CD8-positive, alpha-beta memory T cell (primary cell): ENCODE results near the gene CACNA1C. TPM values are rescaled to one million over a fixed set of nuclear protein-coding genes. Genes with fewer than 3 reads are reported as not detected.

Experiments used
- CTCF ChIA-PET: fragments of 350-600 bp; sonication (Branson Sonifier 250); formaldehyde crosslinking; loops from one replicate; lab custom pipeline; 2021; ENCODE audit warnings: antibody characterized with exemption; lab: Charles Lee
- POLR2A ChIA-PET: fragments of 350-600 bp; sonication (Branson Sonifier 250); formaldehyde crosslinking; loops from one replicate; lab custom pipeline; 2021; ENCODE audit warnings: antibody characterized with exemption; lab: Charles Lee
- DNase-seq, 5 donors: peaks; one replicate each; pipeline versions ENCODE4 v3.0.0 to v3.0.0-alpha.2; 2020 to 2022; ENCODE audit warnings: mixed read lengths in 1 of 5
- H3K27ac ChIP-seq: one replicate; pipeline ENCODE4 v1.7.0; 2013; ENCODE audit warnings: low read depth, mild to moderate bottlenecking, low read length, moderate library complexity
- H3K27me3 ChIP-seq: 2 replicates; pipeline ENCODE4 v1.7.0; 2013; ENCODE audit warnings: low read length, mild to moderate bottlenecking; ENCODE audit not compliant: insufficient read depth, poor library complexity, severe bottlenecking
- H3K36me3 ChIP-seq: 2 replicates; pipeline ENCODE4 v1.7.0; 2013; ENCODE audit warnings: mild to moderate bottlenecking, low read length, moderate library complexity; ENCODE audit not compliant: insufficient read depth
- H3K4me1 ChIP-seq: 2 replicates; pipeline ENCODE4 v1.7.0; 2013; ENCODE audit warnings: mild to moderate bottlenecking, low read length, moderate library complexity; ENCODE audit not compliant: insufficient read depth
- H3K4me3 ChIP-seq: 2 replicates; pipeline ENCODE4 v1.7.0; 2013; ENCODE audit warnings: mild to moderate bottlenecking, low read length
- H3K9me3 ChIP-seq: 2 replicates; pipeline ENCODE4 v1.7.0; 2013; ENCODE audit warnings: mild to moderate bottlenecking, low read length
- H3K27ac Mint-ChIP-seq, 8 donors: one replicate each; pipeline ENCODE4 v1.8.0; 2020 to 2021; ENCODE audit warnings: mixed read lengths in 8 of 8, mild to moderate bottlenecking in 6 of 8, inconsistent platforms in 3 of 8, moderate library complexity in 3 of 8
- H3K27me3 Mint-ChIP-seq, 2 donors: one replicate each; pipeline ENCODE4 v1.8.0; 2020 to 2021; ENCODE audit warnings: mixed read lengths in 2 of 2, mild to moderate bottlenecking in 1 of 2, moderate library complexity in 1 of 2
- H3K36me3 Mint-ChIP-seq, 3 donors: one replicate each; pipeline ENCODE4 v1.8.0; 2020 to 2021; ENCODE audit warnings: mixed read lengths in 3 of 3, inconsistent platforms in 1 of 3, mild to moderate bottlenecking in 1 of 3
- H3K4me1 Mint-ChIP-seq, 3 donors: one replicate each; pipeline ENCODE4 v1.8.0; 2020 to 2021; ENCODE audit warnings: mixed read lengths in 3 of 3, inconsistent platforms in 1 of 3, mild to moderate bottlenecking in 1 of 3
- H3K4me3 Mint-ChIP-seq, 7 donors: one replicate each; pipeline ENCODE4 v1.8.0; 2020 to 2021; ENCODE audit warnings: mixed read lengths in 7 of 7, mild to moderate bottlenecking in 6 of 7, moderate library complexity in 4 of 7, inconsistent platforms in 2 of 7
- H3K9me3 Mint-ChIP-seq, 5 donors: one replicate each; pipeline ENCODE4 v1.8.0; 2020 to 2022; ENCODE audit warnings: mixed read lengths in 5 of 5, mild to moderate bottlenecking in 3 of 5, moderate library complexity in 2 of 5, inconsistent platforms in 1 of 5
- polyA plus RNA-seq: library from polyadenylated mRNA; unstranded; fragments of 300-500 nt; fragmentation: Illumina TruSeq; gene quantifications from one replicate; pipeline ENCODE4 v1.2.3, GENCODE V29; 2021
- total RNA-seq, 2 experiments: library from RNA; stranded (reverse); gene quantifications; one replicate each; pipeline ENCODE4 v1.2.3, GENCODE V29; 2021

Gene CACNA1C
- total and polyA plus RNA-seq, 3 experiments from 2014 or later = 0.04 to 0.10 (median 0.04) TPM

- no peak overlapping the region for H3K4me3 Mint-ChIP-seq
- H3K27ac ChIP-seq = no peak overlapping the region
- H3K4me3 ChIP-seq = no peak overlapping the region
- no peak overlapping the region for H3K27ac Mint-ChIP-seq
- ChIA-PET CTCF (no interaction called here), POLR2A (no interaction called here)
- no peaks in the 10 kb centered on the region for H3K4me1 ChIP-seq
- H3K27me3 ChIP-seq = no peaks in the 10 kb centered on the region
- H3K4me1 Mint-ChIP-seq = no peaks in the 10 kb centered on the region
- H3K27me3 Mint-ChIP-seq = peaks cover 1 to 11% of the 10 kb centered on the region in 2 donors
- no peaks in the 10 kb centered on the region for H3K9me3 Mint-ChIP-seq
- no peaks in the 10 kb centered on the region for H3K36me3 ChIP-seq
- H3K9me3 ChIP-seq = no peaks in the 10 kb centered on the region
- no peaks in the 10 kb centered on the region for H3K36me3 Mint-ChIP-seq
- DNase-seq = no peak
Observed at GRCh38 chr12:2482938-2483660, 430.3 kb downstream of the CACNA1C start.

GRCh38 chr12:2483713-2484112, 430.9 kb downstream of the CACNA1C start:
- POLR2A ChIA-PET = no interaction called here
- H3K9me3 Mint-ChIP-seq = no peaks in the 10 kb centered on the region
- no peaks in the 10 kb centered on the region for H3K4me1 ChIP-seq
- CTCF ChIA-PET = no interaction called here
- H3K4me1 Mint-ChIP-seq = no peaks in the 10 kb centered on the region
- H3K27me3 Mint-ChIP-seq = peaks cover 3 to 11% of the 10 kb centered on the region in 2 donors
- no peak for DNase-seq
- H3K4me3 ChIP-seq = no peak overlapping the region
- H3K27ac ChIP-seq = no peak overlapping the region
- H3K36me3 ChIP-seq = no peaks in the 10 kb centered on the region
- H3K4me3 Mint-ChIP-seq = no peak overlapping the region
- H3K27me3 ChIP-seq = no peaks in the 10 kb centered on the region
- peak overlapping the region in 1 of 8 donors; percentile 52 for H3K27ac Mint-ChIP-seq
- no peaks in the 10 kb centered on the region for H3K36me3 Mint-ChIP-seq
- no peaks in the 10 kb centered on the region for H3K9me3 ChIP-seq

DNA sequence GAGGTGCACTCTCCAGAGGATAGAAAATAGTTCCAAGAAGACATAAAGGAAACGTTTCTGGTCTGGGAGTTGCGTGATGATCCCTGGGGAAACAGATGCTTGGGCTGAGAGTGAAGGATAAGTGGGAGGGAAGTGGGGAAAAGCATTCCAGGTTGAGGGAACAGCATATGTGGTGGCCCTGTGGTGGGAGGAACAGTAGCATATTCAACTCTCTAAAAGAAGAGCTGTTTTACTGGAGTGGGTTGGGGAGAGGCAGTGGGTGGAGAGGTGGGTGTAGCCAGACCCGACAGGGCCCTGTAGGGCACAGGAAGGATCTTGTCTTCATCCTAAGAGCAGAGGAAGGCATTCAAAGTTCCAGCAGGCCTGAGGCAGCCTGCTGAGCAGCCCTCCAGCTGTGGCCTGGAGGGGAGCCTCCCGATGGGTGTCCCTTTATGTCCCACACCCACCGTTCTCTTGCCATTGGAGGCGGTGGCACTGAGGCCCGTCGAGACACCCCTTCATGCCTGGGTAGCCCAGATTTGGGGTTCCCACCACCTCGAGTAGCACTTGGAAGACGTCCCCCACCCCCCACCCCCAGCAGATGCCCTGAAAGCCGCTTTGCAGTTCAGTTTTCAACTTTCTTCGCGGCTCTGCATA, 431.5 kb downstream of the CACNA1C start:
- no peak overlapping the region for H3K4me3 Mint-ChIP-seq
- DNase-seq = no peak
- POLR2A ChIA-PET = no interaction called here
- no peaks in the 10 kb centered on the region for H3K4me1 ChIP-seq
- H3K27ac Mint-ChIP-seq = no peak overlapping the region
- no peak overlapping the region for H3K27ac ChIP-seq
- no peak overlapping the region for H3K4me3 ChIP-seq
- H3K9me3 ChIP-seq = no peaks in the 10 kb centered on the region
- peaks cover 3 to 11% of the 10 kb centered on the region in 2 donors for H3K27me3 Mint-ChIP-seq
- H3K27me3 ChIP-seq = no peaks in the 10 kb centered on the region
- CTCF ChIA-PET = no interaction called here
- no peaks in the 10 kb centered on the region for H3K36me3 Mint-ChIP-seq
- no peaks in the 10 kb centered on the region for H3K4me1 Mint-ChIP-seq
- no peaks in the 10 kb centered on the region for H3K36me3 ChIP-seq
- no peaks in the 10 kb centered on the region for H3K9me3 Mint-ChIP-seq

- Mint-ChIP-seq H3K36me3 (no peaks in the 10 kb centered on the region), H3K4me1 (no peaks in the 10 kb centered on the region), H3K4me3 (no peak overlapping the region), H3K9me3 (no peaks in the 10 kb centered on the region), H3K27ac (no peak overlapping the region), H3K27me3 (peaks cover 4 to 11% of the 10 kb centered on the region in 2 donors)
- no peaks in the 10 kb centered on the region for H3K27me3 ChIP-seq
- DNase-seq = no peak
- no peak overlapping the region for H3K27ac ChIP-seq
- no peaks in the 10 kb centered on the region for H3K36me3 ChIP-seq
- ChIA-PET POLR2A (no interaction called here), CTCF (no interaction called here)
- no peaks in the 10 kb centered on the region for H3K9me3 ChIP-seq
- no peak overlapping the region for H3K4me3 ChIP-seq
- no peaks in the 10 kb centered on the region for H3K4me1 ChIP-seq
Observed at GRCh38 chr12:2485681-2486080, 432.9 kb downstream of the CACNA1C start.

DNA sequence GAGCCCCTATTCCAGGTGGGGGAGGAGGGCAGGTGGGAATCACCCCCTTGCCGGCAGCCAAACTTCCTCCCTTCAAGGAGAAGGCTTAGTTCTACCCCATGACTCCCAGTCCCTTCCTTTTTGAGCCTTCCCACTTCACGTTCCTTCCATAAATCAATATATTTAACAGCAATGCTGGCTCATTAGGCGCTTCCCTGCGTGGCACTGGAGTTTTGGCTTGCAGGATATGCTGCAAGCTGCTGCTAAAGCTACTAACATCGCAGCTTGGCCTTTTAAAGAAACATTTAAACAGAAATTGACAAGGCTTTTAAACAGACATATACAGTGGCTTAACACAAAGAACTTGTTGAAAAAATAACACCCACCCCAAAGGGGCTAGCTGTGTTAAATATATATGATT, 434.0 kb downstream of the CACNA1C start:
- POLR2A ChIA-PET = no interaction called here

GRCh38 chr12:2487278-2487677, 434.5 kb downstream of the CACNA1C start:
- no peak overlapping the region for H3K4me3 Mint-ChIP-seq
- H3K36me3 Mint-ChIP-seq = no peaks in the 10 kb centered on the region
- Histone ChIP-seq H3K4me1 (no peaks in the 10 kb centered on the region), H3K36me3 (no peaks in the 10 kb centered on the region), H3K9me3 (no peaks in the 10 kb centered on the region), H3K27me3 (no peaks in the 10 kb centered on the region), H3K4me3 (no peak overlapping the region), H3K27ac (no peak overlapping the region)
- DNase-seq = no peak
- H3K9me3 Mint-ChIP-seq = no peaks in the 10 kb centered on the region
- peaks cover 4 to 11% of the 10 kb centered on the region in 2 donors for H3K27me3 Mint-ChIP-seq
- H3K27ac Mint-ChIP-seq = no peak overlapping the region
- CTCF ChIA-PET = no interaction called here
- no peaks in the 10 kb centered on the region for H3K4me1 Mint-ChIP-seq
- POLR2A ChIA-PET = no interaction called here

More for the DNA sequence above, 434.0 kb downstream of the CACNA1C start:
- Histone ChIP-seq H3K4me1 (no peaks in the 10 kb centered on the region), H3K4me3 (no peak overlapping the region), H3K27ac (no peak overlapping the region), H3K9me3 (no peaks in the 10 kb centered on the region), H3K36me3 (no peaks in the 10 kb centered on the region), H3K27me3 (no peaks in the 10 kb centered on the region)
- Mint-ChIP-seq H3K27ac (no peak overlapping the region), H3K9me3 (no peaks in the 10 kb centered on the region), H3K27me3 (peaks cover 4 to 11% of the 10 kb centered on the region in 2 donors), H3K4me1 (no peaks in the 10 kb centered on the region), H3K4me3 (no peak overlapping the region), H3K36me3 (no peaks in the 10 kb centered on the region)
- no peak for DNase-seq
- CTCF ChIA-PET = no interaction called here

- no peaks in the 10 kb centered on the region for H3K9me3 ChIP-seq
- H3K27ac Mint-ChIP-seq = no peak overlapping the region
- no peaks in the 10 kb centered on the region for H3K4me1 ChIP-seq
- DNase-seq = no peak
- no peaks in the 10 kb centered on the region for H3K36me3 Mint-ChIP-seq
- no peaks in the 10 kb centered on the region for H3K36me3 ChIP-seq
- ChIA-PET POLR2A (no interaction called here), CTCF (no interaction called here)
- no peak overlapping the region for H3K27ac ChIP-seq
- H3K27me3 Mint-ChIP-seq = peaks cover 7 to 11% of the 10 kb centered on the region in 2 donors
- H3K27me3 ChIP-seq = no peaks in the 10 kb centered on the region
- no peak overlapping the region for H3K4me3 Mint-ChIP-seq
- H3K4me3 ChIP-seq = no peak overlapping the region
- no peaks in the 10 kb centered on the region for H3K4me1 Mint-ChIP-seq
- no peaks in the 10 kb centered on the region for H3K9me3 Mint-ChIP-seq
Observed at GRCh38 chr12:2488131-2488530, 435.3 kb downstream of the CACNA1C start.

GRCh38 chr12:2488596-2488995, 435.8 kb downstream of the CACNA1C start:
- no peak overlapping the region for H3K4me3 ChIP-seq
- no peaks in the 10 kb centered on the region for H3K27me3 ChIP-seq
- no peaks in the 10 kb centered on the region for H3K9me3 ChIP-seq
- Mint-ChIP-seq H3K36me3 (no peaks in the 10 kb centered on the region), H3K27ac (no peak overlapping the region), H3K4me1 (no peaks in the 10 kb centered on the region), H3K9me3 (no peaks in the 10 kb centered on the region), H3K4me3 (no peak overlapping the region), H3K27me3 (peaks cover 9 to 11% of the 10 kb centered on the region in 2 donors)
- H3K4me1 ChIP-seq = no peaks in the 10 kb centered on the region
- H3K36me3 ChIP-seq = no peaks in the 10 kb centered on the region
- no peak overlapping the region for H3K27ac ChIP-seq
- DNase-seq = no peak
- POLR2A ChIA-PET = no interaction called here
- CTCF ChIA-PET = no interaction called here
